ENCODE data around the gene ACTN4. TPM values are rescaled to one million over a fixed set of nuclear protein-coding genes. Genes with fewer than 3 reads are reported as not detected.

Gene ACTN4
- polyA plus RNA-seq, 2 of the 4 experiments (the other 2 are of a cell fraction) = 605 to 967 TPM

- CTCF ChIA-PET = interaction anchor here (0.8 to 20.1 kb wide), 8 partner anchors 7 to 75 kb away, joined by 3 to 336 read pairs (median 12); partner anchors contain the start of gene ACTN4
- Histone ChIP-seq H3K27ac (peak overlapping the region; percentile 87 to 91), H3K9me3 (no peaks in the 10 kb centered on the region), H3K4me1 (peaks cover 97% of the 10 kb centered on the region), H3K4me3 (peak overlapping the region; percentile 3; the same call in 1 of the 3 replicates), H3K4me2 (peak overlapping the region; percentile 83)
- WGBS (ENCODE audit: missing lambda C conversion rate) = 43% methylated on average over 5 of the region's 5 CpGs
- FAIRE-seq = peak; percentile 78
- ATAC-seq = no peak
- POLR2A ChIA-PET = interaction anchor here (4.6 kb wide), 1 partner anchor 28 kb away, joined by 38 read pairs; no protein-coding TSS in a partner anchor
- no peak for DNase-seq (ENCODE audit: low read depth in 1 of 2, low spot score in 1 of 2)
- TF ChIP-seq ZNF302 (CRISPR knock-in tag; IDR thresholded peaks at IDR 0.05) (no peak), JUNB (IDR thresholded peaks at IDR 0.05) (0 out of 2 replicates have a peak, but pooled peaks have one; percentile 20), RARB (CRISPR knock-in tag; IDR thresholded peaks at IDR 0.05) (0 out of 2 replicates have a peak, but pooled peaks have one; percentile 42), RFX5 (IDR thresholded peaks at IDR 0.05) (no peak), HMGXB4 (CRISPR knock-in tag; IDR thresholded peaks at IDR 0.05; ENCODE audit: borderline replicate concordance) (no peak)
Observed at GRCh38 chr19:38655148-38655824, 7.8 kb downstream of the ACTN4 start.

DNA sequence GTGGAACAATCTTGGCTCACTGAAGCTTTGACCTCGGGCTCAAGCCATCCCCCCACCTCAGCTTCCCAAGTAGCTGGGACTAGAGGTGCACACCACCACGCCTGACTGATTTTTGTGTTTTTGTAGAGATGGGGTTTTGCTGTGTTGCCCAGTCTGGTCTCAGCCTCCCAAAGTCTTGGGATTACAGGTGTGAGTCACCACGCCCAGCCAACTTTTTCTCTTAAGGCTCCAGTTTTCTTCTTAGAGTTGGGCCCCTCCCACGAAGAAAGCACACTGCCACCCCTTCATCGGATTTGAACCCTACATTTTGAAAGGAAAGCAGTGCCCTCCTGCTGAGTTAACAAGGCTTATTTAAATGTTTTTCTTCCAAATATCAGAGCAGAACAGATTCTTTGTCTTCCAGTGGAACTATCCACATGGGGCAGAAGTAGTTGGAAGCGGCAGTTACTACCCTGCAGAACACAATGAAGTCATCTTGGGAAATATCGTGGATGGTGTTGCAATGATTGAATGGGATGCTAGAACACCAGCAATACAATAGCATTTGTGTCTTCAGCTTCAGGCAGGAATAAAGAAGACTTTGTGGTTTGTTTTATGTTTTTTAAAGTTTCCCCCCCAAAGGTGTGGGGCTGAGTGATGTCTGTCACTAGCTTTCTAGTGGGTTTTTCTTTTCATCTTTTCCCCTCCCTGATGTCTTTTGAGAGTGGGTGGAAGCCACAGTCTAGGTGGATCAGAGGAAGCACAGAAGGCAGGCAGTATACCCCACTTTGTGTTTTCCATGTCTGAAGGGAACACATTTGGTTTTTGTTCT lies 8.9 kb downstream of the ACTN4 start:
- H3K4me2 ChIP-seq = peak overlapping the region; percentile 83
- peaks cover 98% of the 10 kb centered on the region for H3K4me1 ChIP-seq
- ATAC-seq = no peak
- WGBS (ENCODE audit: missing lambda C conversion rate) = 60% methylated on average over 7 of the region's 7 CpGs
- TF ChIP-seq HOXA7 (CRISPR knock-in tag; IDR thresholded peaks at IDR 0.05) (peak; percentile 34; the same call in 1 of the 2 replicates), RAD21 (conservative IDR thresholded peaks at IDR 0.05 in 1 of 2, IDR thresholded peaks at IDR 0.05 in 1 of 2) (0 out of 5 replicates have a peak, but pooled peaks of 1 of the 2 experiments have one; percentile 12), POLR2A (IDR thresholded peaks at IDR 0.05; ENCODE audit: low read length) (no peak), PBX3 (IDR thresholded peaks at IDR 0.05) (no peak), POLR2AphosphoS2 (conservative IDR thresholded peaks at IDR 0.05; ENCODE audit: low read length) (peak; percentile 51; the same call in 1 of the 2 replicates), HEYL (CRISPR knock-in tag; IDR thresholded peaks at IDR 0.05) (no peak), CEBPB (IDR thresholded peaks at IDR 0.05) (peak; percentile 93 to 96; a peak in 3 of 4 replicates), FOSL2 (IDR thresholded peaks at IDR 0.05) (no peak), FOSL2 (CRISPR knock-in tag; IDR thresholded peaks at IDR 0.05) (peak; percentile 75), KDM1A (IDR thresholded peaks at IDR 0.05; ENCODE audit: low read depth) (no peak), ZC3H11A (IDR thresholded peaks at IDR 0.05) (no peak), RFX5 (IDR thresholded peaks at IDR 0.05) (no peak), EHF (CRISPR knock-in tag; IDR thresholded peaks at IDR 0.05) (peak; percentile 64), ATOH8 (CRISPR knock-in tag; IDR thresholded peaks at IDR 0.05; ENCODE audit: low read depth) (peak; percentile 13), JUN (IDR thresholded peaks at IDR 0.05) (peak in 1 of 2 experiments; percentile 49; a peak in 2 of 5 replicates), HOXB5 (CRISPR knock-in tag; IDR thresholded peaks at IDR 0.05) (peak; percentile 35; the same call in 1 of the 2 replicates), HOXB13 (CRISPR knock-in tag; IDR thresholded peaks at IDR 0.05; ENCODE audit: low read depth) (peak; percentile 55)
- peak overlapping the region; percentile 87 to 91 for H3K27ac ChIP-seq
- peak; percentile 87 for FAIRE-seq
- ChIA-PET CTCF (interaction anchor here (0.8 to 20.1 kb wide), 10 partner anchors 8 to 211 kb away, joined by 3 to 336 read pairs (median 6); partner anchors contain the start of gene ACTN4), POLR2A (interaction anchor here (1.4 to 4.6 kb wide), 4 partner anchors 8 to 193 kb away, joined by 3 to 47 read pairs (median 21); partner anchors contain the start of gene ACTN4)
- H3K4me3 ChIP-seq = no peak overlapping the region
- H3K9me3 ChIP-seq = no peaks in the 10 kb centered on the region
- DNase-seq (ENCODE audit: low read depth in 1 of 2, low spot score in 1 of 2) = peak in 1 of 2 experiments; percentile 79
